Fibroblast of skin of abdomen (primary cell): ENCODE data around the gene SPTAN1.

Experiments
- DNase-seq: peaks from one replicate; pipeline ENCODE4 v3.0.0-alpha.2; 2013

The SPTAN1 gene

GRCh38 chr9:128607642-128608350 lies 55.4 kb downstream of the SPTAN1 start:
- no peak for DNase-seq

- DNase-seq, result no peak
These were observed 58.5 kb downstream of the SPTAN1 start for GRCh38 chr9:128610897-128611296.

GRCh38 chr9:128611600-128612394 lies 59.4 kb downstream of the SPTAN1 start:
- no peak for DNase-seq

- DNase-seq, result no peak
These were observed 62.3 kb downstream of the SPTAN1 start for GRCh38 chr9:128614728-128615127.

- DNase-seq, result no peak
These were observed 63.2 kb downstream of the SPTAN1 start for GRCh38 chr9:128615571-128615970.

GRCh38 chr9:128617943-128618342 lies 65.6 kb downstream of the SPTAN1 start:
- no peak for DNase-seq

- DNase-seq, result no peak
These were observed 66.7 kb downstream of the SPTAN1 start for GRCh38 chr9:128619127-128619526.

- DNase-seq, result no peak
These were observed 67.4 kb downstream of the SPTAN1 start for GRCh38 chr9:128619779-128620178.

- no peak for DNase-seq
These were observed 69.5 kb downstream of the SPTAN1 start for GRCh38 chr9:128621730-128622455.

GRCh38 chr9:128624566-128624965 lies 72.2 kb downstream of the SPTAN1 start:
- no peak for DNase-seq

GRCh38 chr9:128625391-128626146 lies 73.2 kb downstream of the SPTAN1 start:
- DNase-seq, result no peak

GRCh38 chr9:128626181-128626580 lies 73.8 kb downstream of the SPTAN1 start:
- DNase-seq, result no peak

- no peak for DNase-seq
These were observed 74.8 kb downstream of the SPTAN1 start for GRCh38 chr9:128627127-128627715.

GRCh38 chr9:128627906-128628305 lies 75.5 kb downstream of the SPTAN1 start:
- no peak for DNase-seq

GRCh38 chr9:128628471-128629048 lies 76.2 kb downstream of the SPTAN1 start:
- no peak for DNase-seq

GRCh38 chr9:128629136-128629535 lies 76.7 kb downstream of the SPTAN1 start:
- no peak for DNase-seq

GRCh38 chr9:128629852-128630545 lies 77.6 kb downstream of the SPTAN1 start:
- no peak for DNase-seq

GRCh38 chr9:128631636-128632035 lies 79.2 kb downstream of the SPTAN1 start:
- DNase-seq, result no peak

- no peak for DNase-seq
These were observed 79.7 kb downstream of the SPTAN1 start for GRCh38 chr9:128632066-128632465.

- DNase-seq, result no peak
These were observed 80.1 kb downstream of the SPTAN1 start for GRCh38 chr9:128632486-128632885.

- no peak for DNase-seq
These were observed 80.7 kb downstream of the SPTAN1 start for GRCh38 chr9:128633057-128633456.
